ENCODE measurements around the gene ALDH1L2. TPM values are rescaled to one million over a fixed set of nuclear protein-coding genes. Genes with fewer than 3 reads are reported as not detected.

ALDH1L2 gene
- polyA plus RNA-seq, 2 of the 4 experiments (the other 2 are of a cell fraction), result 2.4 to 28.1 TPM

- DNase-seq (ENCODE audit: low read depth in 1 of 2, low spot score in 1 of 2) (peak in 1 of 2 experiments; percentile 17), FAIRE-seq (no peak), ATAC-seq (peak in 1 of 2 experiments; percentile 34; a peak in 1 of 6 replicates)
- no peaks in the 10 kb centered on the region for H3K9me3 ChIP-seq
- ChIA-PET CTCF (no interaction called here), POLR2A (no interaction called here)
- no peak overlapping the region for H3K27ac ChIP-seq
- WGBS (ENCODE audit: missing lambda C conversion rate), result 88% methylated on average over 4 of the region's 4 CpGs
- H3K4me3 ChIP-seq, result no peak overlapping the region
- peak; percentile 74 for TF ChIP-seq USF2 (IDR thresholded peaks at IDR 0.05)
- TF ChIP-seq RCOR1 (IDR thresholded peaks at IDR 0.05; ENCODE audit: low read depth, low read length), result no peak
- no peaks in the 10 kb centered on the region for H3K4me1 ChIP-seq
- no peak overlapping the region for H3K4me2 ChIP-seq
Measured at GRCh38 chr12:105018012-105018411, 66.2 kb downstream of the ALDH1L2 start.

GRCh38 chr12:105015543-105015942, 68.7 kb downstream of the ALDH1L2 start:
- DNase-seq (ENCODE audit: low read depth in 1 of 2, low spot score in 1 of 2), result no peak
- POLR2A ChIA-PET, result no interaction called here
- Histone ChIP-seq H3K4me3 (no peak overlapping the region), H3K27ac (no peak overlapping the region), H3K4me2 (no peak overlapping the region), H3K9me3 (peaks cover 3% of the 10 kb centered on the region; the same call in 1 of the 3 replicates), H3K4me1 (no peaks in the 10 kb centered on the region)
- no peak for FAIRE-seq
- no peak for ATAC-seq
- TF ChIP-seq EHF (CRISPR knock-in tag; IDR thresholded peaks at IDR 0.05) (no peak), SREBF2 (IDR thresholded peaks at IDR 0.05) (no peak), REST (IDR thresholded peaks at IDR 0.05) (no peak), HMGXB4 (CRISPR knock-in tag; IDR thresholded peaks at IDR 0.05; ENCODE audit: borderline replicate concordance) (no peak), SMC3 (IDR thresholded peaks at IDR 0.05) (no peak), ZSCAN20 (CRISPR knock-in tag; IDR thresholded peaks at IDR 0.05) (no peak), TFCP2L1 (CRISPR knock-in tag; IDR thresholded peaks at IDR 0.05) (no peak), EP300 (IDR thresholded peaks at IDR 0.05) (no peak), POLR2AphosphoS2 (conservative IDR thresholded peaks at IDR 0.05; ENCODE audit: low read length) (no peak), CHD2 (IDR thresholded peaks at IDR 0.05; ENCODE audit: low read length, partially characterized antibody) (no peak), CTCF (IDR thresholded peaks at IDR 0.05) (no peak), FOSB (CRISPR knock-in tag; IDR thresholded peaks at IDR 0.05) (no peak), NPAS2 (CRISPR knock-in tag; IDR thresholded peaks at IDR 0.05; ENCODE audit: borderline replicate concordance) (no peak), NR3C1 (IDR thresholded peaks at IDR 0.05) (no peak)
- CTCF ChIA-PET, result no interaction called here
- WGBS (ENCODE audit: missing lambda C conversion rate), result 71% methylated on average over 4 of the region's 4 CpGs
